Astrocyte (in vitro differentiated cells and primary cell): ENCODE data around the gene SCAMP1. TPM values are rescaled to one million over a fixed set of nuclear protein-coding genes. Genes with fewer than 3 reads are reported as not detected.

Source experiments
- DNase-seq: peaks from one replicate; pipeline ENCODE4 v3.0.0-alpha.2; 2010; ENCODE audit warnings: low read depth
- FAIRE-seq: peaks from 2 replicates; lab custom pipeline; 2011; peaks lifted over from hg19 to GRCh38; lab: Jason Lieb, UNC
- H2AFZ ChIP-seq: 2 replicates; pipeline ENCODE4 v1.6.0; 2012; ENCODE audit warnings: low read depth, low read length, inconsistent platforms
- H3K27ac ChIP-seq: 2 replicates; pipeline ENCODE4 v1.5.1; 2011; ENCODE audit warnings: low read depth, low read length, inconsistent platforms
- H3K27me3 ChIP-seq: 2 replicates; pipeline ENCODE4 v1.6.0; 2011; ENCODE audit warnings: low read length, inconsistent platforms; ENCODE audit not compliant: insufficient read depth
- H3K36me3 ChIP-seq: 2 replicates; pipeline ENCODE4 v1.5.1; 2011; ENCODE audit warnings: low read length, inconsistent platforms; ENCODE audit not compliant: insufficient read depth
- H3K4me1 ChIP-seq: 2 replicates; pipeline ENCODE4 v1.5.1; 2011; ENCODE audit warnings: low read length, inconsistent platforms; ENCODE audit not compliant: insufficient read depth
- H3K4me2 ChIP-seq: 2 replicates; pipeline ENCODE4 v1.6.0; 2012; ENCODE audit warnings: low read length, inconsistent platforms
- H3K4me3 ChIP-seq: 2 replicates; pipeline ENCODE4 v1.5.1; 2011; ENCODE audit warnings: low read depth, mild to moderate bottlenecking, low read length, inconsistent platforms; ENCODE audit not compliant: insufficient read depth
- H3K79me2 ChIP-seq: 2 replicates; pipeline ENCODE4 v1.6.0; 2012; ENCODE audit warnings: mild to moderate bottlenecking, low read length, inconsistent platforms; ENCODE audit not compliant: insufficient read depth
- H3K9ac ChIP-seq: 2 replicates; pipeline ENCODE4 v1.6.0; 2012; ENCODE audit warnings: mild to moderate bottlenecking, low read length, inconsistent platforms
- H3K9me3 ChIP-seq: 2 replicates; pipeline ENCODE4 v1.5.1; 2012; ENCODE audit warnings: low read depth, mild to moderate bottlenecking, low read length, inconsistent platforms; ENCODE audit not compliant: insufficient read depth
- H4K20me1 ChIP-seq: 2 replicates; pipeline ENCODE4 v1.6.0; 2012; ENCODE audit warnings: low read length, inconsistent platforms; ENCODE audit not compliant: insufficient read depth
- H3K27ac Mint-ChIP-seq: one replicate; pipeline ENCODE4 v1.8.0; 2021; ENCODE audit warnings: mild to moderate bottlenecking, mixed read lengths; ENCODE audit not compliant: unreplicated experiment
- H3K27me3 Mint-ChIP-seq: one replicate; pipeline ENCODE4 v1.8.0; 2021; ENCODE audit warnings: low read depth, mixed read lengths; ENCODE audit not compliant: unreplicated experiment
- H3K36me3 Mint-ChIP-seq: one replicate; pipeline ENCODE4 v1.8.0; 2021; ENCODE audit warnings: low read depth, mixed read lengths; ENCODE audit not compliant: unreplicated experiment
- H3K4me1 Mint-ChIP-seq: one replicate; pipeline ENCODE4 v1.8.0; 2021; ENCODE audit warnings: low read depth, mixed read lengths; ENCODE audit not compliant: unreplicated experiment
- H3K4me3 Mint-ChIP-seq: one replicate; pipeline ENCODE4 v1.8.0; 2021; ENCODE audit warnings: mild to moderate bottlenecking, moderate library complexity, mixed read lengths; ENCODE audit not compliant: unreplicated experiment
- H3K9me3 Mint-ChIP-seq: one replicate; pipeline ENCODE4 v1.8.0; 2021; ENCODE audit warnings: mild to moderate bottlenecking, mixed read lengths; ENCODE audit not compliant: unreplicated experiment
- CTCF ChIP-seq: IDR thresholded peaks from 2 replicates; pipeline ENCODE4 v1.5.1; 2011; ENCODE audit warnings: low read depth, mild to moderate bottlenecking, inconsistent platforms, low read length, moderate library complexity; ENCODE audit not compliant: insufficient read depth
- EZH2 ChIP-seq: IDR thresholded peaks from 2 replicates; pipeline ENCODE4 v1.6.1; 2012; ENCODE audit warnings: mild to moderate bottlenecking, low read length, inconsistent platforms; ENCODE audit not compliant: insufficient read depth
- total RNA-seq: library from RNA; stranded (reverse); gene quantifications from 2 replicates; pipeline ENCODE4 v1.2.1, GENCODE V29; 2021

SCAMP1 gene
- total RNA-seq, 1 donor from 2014 or later = 52.6 TPM

DNA sequence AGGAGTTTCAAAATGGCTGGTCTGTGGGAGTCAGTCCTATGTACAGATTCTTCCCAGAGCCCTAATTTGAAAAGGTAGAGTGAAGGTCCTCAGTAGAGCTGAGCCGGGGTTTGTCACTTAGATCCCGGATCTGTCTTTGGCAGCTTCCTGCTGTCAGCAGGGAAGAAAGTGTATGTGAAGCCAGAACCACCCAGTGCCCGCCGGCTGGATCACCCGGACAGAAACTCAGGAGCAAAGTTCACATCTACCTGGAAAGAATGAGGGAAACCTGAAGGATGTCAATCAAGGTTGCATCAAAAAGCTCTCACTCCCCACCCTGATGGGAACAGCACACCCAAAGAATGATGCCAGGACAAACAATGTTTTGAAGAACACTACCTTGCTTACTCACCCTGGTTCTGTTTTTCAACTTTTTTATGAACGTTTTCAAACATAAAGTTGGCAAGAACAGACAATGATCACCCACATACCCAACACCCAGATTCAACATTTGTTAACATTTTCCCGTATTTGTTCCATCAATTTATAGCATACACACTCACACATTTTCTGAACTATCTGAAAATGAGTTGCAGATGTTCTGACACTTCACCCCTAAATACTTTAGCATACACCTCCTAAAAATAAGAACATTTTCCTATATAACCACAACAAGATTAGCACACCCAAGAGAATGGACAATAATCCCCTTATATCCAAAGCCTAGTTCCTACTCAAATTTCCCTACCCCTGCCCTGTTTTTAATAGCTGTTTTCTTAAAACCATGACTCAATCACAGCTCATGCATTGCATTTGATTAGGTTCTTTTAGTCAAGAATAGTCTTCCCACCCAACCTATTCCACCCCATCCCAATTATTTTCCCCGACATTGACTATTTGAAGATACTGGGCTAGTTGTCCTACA, 154.3 kb downstream of the SCAMP1 start:
- DNase-seq = no peak
- peaks cover 9% of the 10 kb centered on the region for H3K79me2 ChIP-seq
- H3K9ac ChIP-seq = no peak overlapping the region
- peaks cover 13% of the 10 kb centered on the region for H4K20me1 ChIP-seq
- no peak overlapping the region for H3K4me3 Mint-ChIP-seq
- H3K27ac ChIP-seq = no peak overlapping the region
- H3K4me3 ChIP-seq = no peak overlapping the region
- no peaks in the 10 kb centered on the region for H3K9me3 ChIP-seq
- H3K27me3 ChIP-seq = no peaks in the 10 kb centered on the region
- H2AFZ ChIP-seq = no peak overlapping the region
- H3K27ac Mint-ChIP-seq = no peak overlapping the region
- H3K4me2 ChIP-seq = no peak overlapping the region
- H3K9me3 Mint-ChIP-seq = no peaks in the 10 kb centered on the region
- TF ChIP-seq CTCF = no peak
- TF ChIP-seq EZH2 = no peak
- H3K36me3 Mint-ChIP-seq = peaks cover 8% of the 10 kb centered on the region
- H3K27me3 Mint-ChIP-seq = no peaks in the 10 kb centered on the region
- peaks cover 23% of the 10 kb centered on the region for H3K4me1 Mint-ChIP-seq
- no peak for FAIRE-seq
- peaks cover 43% of the 10 kb centered on the region for H3K4me1 ChIP-seq
- H3K36me3 ChIP-seq = no peaks in the 10 kb centered on the region

GRCh38 chr5:78515670-78516069, 155.3 kb downstream of the SCAMP1 start:
- Mint-ChIP-seq H3K9me3 (no peaks in the 10 kb centered on the region), H3K27me3 (no peaks in the 10 kb centered on the region), H3K4me3 (no peak overlapping the region), H3K36me3 (peaks cover 8% of the 10 kb centered on the region), H3K4me1 (peaks cover 21% of the 10 kb centered on the region), H3K27ac (no peak overlapping the region)
- peaks cover 17% of the 10 kb centered on the region for H3K79me2 ChIP-seq
- no peak overlapping the region for H3K4me3 ChIP-seq
- peaks cover 9% of the 10 kb centered on the region for H4K20me1 ChIP-seq
- no peak overlapping the region for H3K9ac ChIP-seq
- no peaks in the 10 kb centered on the region for H3K9me3 ChIP-seq
- DNase-seq (no peak), FAIRE-seq (no peak)
- H3K36me3 ChIP-seq = no peaks in the 10 kb centered on the region
- H3K4me1 ChIP-seq = peaks cover 35% of the 10 kb centered on the region
- TF ChIP-seq CTCF = no peak
- no peak for TF ChIP-seq EZH2
- H3K4me2 ChIP-seq = no peak overlapping the region
- H3K27ac ChIP-seq = no peak overlapping the region
- H2AFZ ChIP-seq = no peak overlapping the region
- H3K27me3 ChIP-seq = no peaks in the 10 kb centered on the region
